Measurements from ENCODE around the gene ADGRD1. TPM values are rescaled to one million over a fixed set of nuclear protein-coding genes. Genes with fewer than 3 reads are reported as not detected.

ADGRD1 gene
- total RNA-seq, 1 donor from 2014 or later = 0.08 TPM

- DNase-seq (ENCODE audit: low read depth) = no peak
- TF ChIP-seq, protein P1, sequence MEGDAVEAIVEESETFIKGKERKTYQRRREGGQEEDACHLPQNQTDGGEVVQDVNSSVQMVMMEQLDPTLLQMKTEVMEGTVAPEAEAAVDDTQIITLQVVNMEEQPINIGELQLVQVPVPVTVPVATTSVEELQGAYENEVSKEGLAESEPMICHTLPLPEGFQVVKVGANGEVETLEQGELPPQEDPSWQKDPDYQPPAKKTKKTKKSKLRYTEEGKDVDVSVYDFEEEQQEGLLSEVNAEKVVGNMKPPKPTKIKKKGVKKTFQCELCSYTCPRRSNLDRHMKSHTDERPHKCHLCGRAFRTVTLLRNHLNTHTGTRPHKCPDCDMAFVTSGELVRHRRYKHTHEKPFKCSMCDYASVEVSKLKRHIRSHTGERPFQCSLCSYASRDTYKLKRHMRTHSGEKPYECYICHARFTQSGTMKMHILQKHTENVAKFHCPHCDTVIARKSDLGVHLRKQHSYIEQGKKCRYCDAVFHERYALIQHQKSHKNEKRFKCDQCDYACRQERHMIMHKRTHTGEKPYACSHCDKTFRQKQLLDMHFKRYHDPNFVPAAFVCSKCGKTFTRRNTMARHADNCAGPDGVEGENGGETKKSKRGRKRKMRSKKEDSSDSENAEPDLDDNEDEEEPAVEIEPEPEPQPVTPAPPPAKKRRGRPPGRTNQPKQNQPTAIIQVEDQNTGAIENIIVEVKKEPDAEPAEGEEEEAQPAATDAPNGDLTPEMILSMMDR (IDR thresholded peaks at IDR 0.05; ENCODE audit: insufficient read depth, low read length, poor library complexity, severe bottlenecking) = no peak
- Histone ChIP-seq H3K36me3 (ENCODE audit: control insufficient read depth, insufficient read depth, low read length) (no peaks in the 10 kb centered on the region), H3K27me3 (ENCODE audit: control insufficient read depth, insufficient read depth, low read length) (no peaks in the 10 kb centered on the region), H3K4me3 (ENCODE audit: low read depth, low read length) (no peak overlapping the region)
Observed at GRCh38 chr12:131060011-131060703, 106.5 kb downstream of the ADGRD1 start.

- Histone ChIP-seq H3K36me3 (ENCODE audit: control insufficient read depth, insufficient read depth, low read length) (no peaks in the 10 kb centered on the region), H3K27me3 (ENCODE audit: control insufficient read depth, insufficient read depth, low read length) (no peaks in the 10 kb centered on the region), H3K4me3 (ENCODE audit: low read depth, low read length) (no peak overlapping the region)
- DNase-seq (ENCODE audit: low read depth) = no peak
- TF ChIP-seq, protein P1 (IDR thresholded peaks at IDR 0.05; ENCODE audit: insufficient read depth, low read length, poor library complexity, severe bottlenecking) = no peak
Observed at GRCh38 chr12:131061041-131061806, 107.5 kb downstream of the ADGRD1 start.

GRCh38 chr12:131063413-131063812, 109.7 kb downstream of the ADGRD1 start:
- H3K36me3 ChIP-seq (ENCODE audit: control insufficient read depth, insufficient read depth, low read length) = no peaks in the 10 kb centered on the region
- DNase-seq (ENCODE audit: low read depth) = no peak
- H3K4me3 ChIP-seq (ENCODE audit: low read depth, low read length) = no peak overlapping the region
- no peaks in the 10 kb centered on the region for H3K27me3 ChIP-seq (ENCODE audit: control insufficient read depth, insufficient read depth, low read length)
- TF ChIP-seq, protein P1 (IDR thresholded peaks at IDR 0.05; ENCODE audit: insufficient read depth, low read length, poor library complexity, severe bottlenecking) = no peak

DNA sequence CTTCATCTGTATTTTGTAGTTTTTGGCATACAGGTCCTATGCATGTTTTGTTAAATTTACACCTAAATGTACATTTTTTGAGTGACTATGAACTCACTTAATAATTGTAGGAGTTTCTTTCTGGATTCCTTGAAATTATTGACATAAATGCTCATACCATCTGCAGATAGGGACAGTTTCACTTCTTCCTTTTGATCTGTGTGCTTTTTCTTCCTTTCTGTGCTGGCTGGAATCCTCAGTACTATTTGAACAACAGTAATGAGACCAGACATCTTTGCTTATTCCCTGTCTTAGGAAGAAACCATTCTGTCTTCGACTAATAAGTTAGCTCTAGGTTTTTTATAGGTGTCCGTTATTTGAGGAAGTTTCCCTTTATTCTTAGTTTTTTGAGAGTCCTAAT, 110.3 kb downstream of the ADGRD1 start:
- no peaks in the 10 kb centered on the region for H3K27me3 ChIP-seq (ENCODE audit: control insufficient read depth, insufficient read depth, low read length)
- no peak overlapping the region for H3K4me3 ChIP-seq (ENCODE audit: low read depth, low read length)
- TF ChIP-seq, protein P1 (IDR thresholded peaks at IDR 0.05; ENCODE audit: insufficient read depth, low read length, poor library complexity, severe bottlenecking) = no peak
- no peaks in the 10 kb centered on the region for H3K36me3 ChIP-seq (ENCODE audit: control insufficient read depth, insufficient read depth, low read length)
- no peak for DNase-seq (ENCODE audit: low read depth)

DNA sequence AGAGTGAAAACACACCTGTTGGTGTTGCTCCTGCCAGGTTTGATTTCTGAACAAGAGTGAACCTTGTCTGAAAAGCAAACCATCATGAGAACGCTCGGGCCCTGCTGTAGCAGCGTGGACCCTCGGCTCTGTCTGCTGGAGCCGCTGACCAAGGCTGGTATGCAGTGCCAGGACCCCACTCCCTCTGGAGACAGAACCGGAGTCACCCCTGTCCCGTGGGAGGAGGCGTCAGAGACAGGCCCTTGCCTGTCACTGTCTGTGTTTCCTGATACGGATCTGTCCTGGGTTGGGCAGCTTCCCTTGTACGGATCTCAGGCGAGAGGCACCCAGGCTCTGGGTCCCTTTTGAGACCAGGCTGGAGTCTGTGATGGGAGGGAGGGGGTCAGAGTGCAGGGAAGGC, 111.6 kb downstream of the ADGRD1 start:
- H3K27me3 ChIP-seq (ENCODE audit: control insufficient read depth, insufficient read depth, low read length) = no peaks in the 10 kb centered on the region
- no peak overlapping the region for H3K4me3 ChIP-seq (ENCODE audit: low read depth, low read length)
- no peak for DNase-seq (ENCODE audit: low read depth)
- TF ChIP-seq, protein P1 (IDR thresholded peaks at IDR 0.05; ENCODE audit: insufficient read depth, low read length, poor library complexity, severe bottlenecking) = no peak
- H3K36me3 ChIP-seq (ENCODE audit: control insufficient read depth, insufficient read depth, low read length) = no peaks in the 10 kb centered on the region

Measured in kidney epithelial cell (primary cell).